Gastroesophageal sphincter (tissue), 4 donors: Measurements from ENCODE around the gene RBM33. TPM values are rescaled to one million over a fixed set of nuclear protein-coding genes. Genes with fewer than 3 reads are reported as not detected.

Source experiments
- ATAC-seq: fragments of 150-250 bp; one replicate; pipeline ENCODE4 v1.9.1; 2016; ENCODE audit warnings: mild to moderate bottlenecking, moderate library complexity
- H3K27ac ChIP-seq, 4 donors: fragments of 200-600 bp; sonication (generic) in 3 of 4; 1 replicate in 3 of 4; 2 replicates in 1 of 4; pipeline ENCODE4 v1.5.1; 2016 to 2019
- H3K27me3 ChIP-seq: fragments of 200-600 bp; sonication (generic); one replicate; pipeline ENCODE4 v1.5.1; 2019
- H3K36me3 ChIP-seq, 2 donors: fragments of 200-600 bp; sonication (generic); one replicate each; pipeline ENCODE4 v1.5.1; 2019; ENCODE audit warnings: control low read depth in 1 of 2
- H3K4me1 ChIP-seq, 3 donors: fragments of 200-600 bp; sonication (generic); 1 replicate in 2 of 3; 2 replicates in 1 of 3; pipeline ENCODE4 v1.5.1; 2016 to 2019; ENCODE audit warnings: control low read depth in 2 of 3
- H3K4me3 ChIP-seq, 2 donors: fragments of 200-600 bp; sonication (generic); one replicate each; pipeline ENCODE4 v1.5.1; 2019; ENCODE audit warnings: mild to moderate bottlenecking in 1 of 2, moderate library complexity in 1 of 2
- H3K9me3 ChIP-seq, 3 donors: fragments of 200-600 bp; sonication (generic); one replicate each; pipeline ENCODE4 v1.5.1; 2017 to 2019; ENCODE audit warnings: control low read depth in 2 of 3
- CTCF ChIP-seq, 4 experiments: fragments of 200-600 bp in 2 of 4; fragments of 450-650 bp in 2 of 4; sonication (generic) in 1 of 4; IDR thresholded peaks; one replicate each; pipeline ENCODE4 v1.5.1; 2017 to 2019; ENCODE audit warnings: antibody characterized with exemption in 4 of 4, mild to moderate bottlenecking in 2 of 4, moderate library complexity in 2 of 4
- EP300 ChIP-seq: sonication (generic); formaldehyde crosslinking; IDR thresholded peaks from one replicate; pipeline ENCODE4 v1.6.1; 2017; ENCODE audit warnings: antibody characterized with exemption, mild to moderate bottlenecking
- POLR2A ChIP-seq, 2 donors: fragments of 450-650 bp; IDR thresholded peaks; one replicate each; pipeline ENCODE4 v1.6.1; 2017; ENCODE audit warnings: antibody characterized with exemption in 2 of 2, mild to moderate bottlenecking in 2 of 2, moderate library complexity in 1 of 2
- POLR2AphosphoS5 ChIP-seq: sonication (generic); formaldehyde crosslinking; IDR thresholded peaks from one replicate; pipeline ENCODE4 v1.6.1; 2017; ENCODE audit warnings: antibody characterized with exemption
- WGBS, 2 donors: methylation state at CpG; one replicate each; pipeline ENCODE4 v1.1.5; 2018; ENCODE audit warnings: low coverage in 1 of 2; 5-methylcytosine and 5-hydroxymethylcytosine counted together
- total RNA-seq, 4 donors: library from RNA; depleted of rRNA; stranded (reverse); fragments of >200 nt; gene quantifications; one replicate each; pipeline ENCODE4 v1.1.0, GENCODE V29; 2016

The RBM33 gene
- total RNA-seq, 4 donors from 2014 or later: 25.2 to 67.4 (median 37.6) TPM

- peaks cover 0 to 84% (median 34%) of the 10 kb centered on the region in 3 donors for H3K4me1 ChIP-seq
- H3K4me3 ChIP-seq: peak overlapping the region in 1 of 2 donors; percentile 43
- peaks cover 100% of the 10 kb centered on the region for H3K27me3 ChIP-seq
- H3K27ac ChIP-seq: no peak overlapping the region
- no peaks in the 10 kb centered on the region for H3K36me3 ChIP-seq
- no peaks in the 10 kb centered on the region for H3K9me3 ChIP-seq
- 9 to 17% methylated on average over 2 to 15 of the region's 47 CpGs for WGBS, 2 donors
- TF ChIP-seq CTCF (IDR thresholded peaks at IDR 0.05) (no peak), POLR2A (IDR thresholded peaks at IDR 0.05) (no peak), POLR2AphosphoS5 (no peak), EP300 (no peak)
- no peak for ATAC-seq
Observed at GRCh38 chr7:155806096-155806871, 161.8 kb downstream of the RBM33 start.

GRCh38 chr7:155807065-155807671, 162.7 kb downstream of the RBM33 start:
- 21 to 31% methylated on average over 5 to 12 of the region's 19 CpGs for WGBS, 2 donors
- H3K27me3 ChIP-seq: peaks cover 100% of the 10 kb centered on the region
- no peaks in the 10 kb centered on the region for H3K36me3 ChIP-seq
- no peaks in the 10 kb centered on the region for H3K9me3 ChIP-seq
- no peak overlapping the region for H3K4me3 ChIP-seq
- no peak for ATAC-seq
- TF ChIP-seq CTCF (IDR thresholded peaks at IDR 0.05) (no peak), EP300 (no peak), POLR2AphosphoS5 (no peak), POLR2A (IDR thresholded peaks at IDR 0.05) (no peak)
- peaks cover 0 to 90% (median 34%) of the 10 kb centered on the region in 3 donors for H3K4me1 ChIP-seq
- no peak overlapping the region for H3K27ac ChIP-seq

GRCh38 chr7:155807789-155808548, 163.5 kb downstream of the RBM33 start:
- Histone ChIP-seq H3K27ac (no peak overlapping the region), H3K4me1 (peaks cover 0 to 89% (median 34%) of the 10 kb centered on the region in 3 donors), H3K36me3 (no peaks in the 10 kb centered on the region), H3K27me3 (peaks cover 100% of the 10 kb centered on the region), H3K9me3 (no peaks in the 10 kb centered on the region), H3K4me3 (peak overlapping the region in 1 of 2 donors; percentile 25)
- TF ChIP-seq POLR2AphosphoS5: no peak
- no peak for TF ChIP-seq EP300
- TF ChIP-seq CTCF (IDR thresholded peaks at IDR 0.05): no peak
- TF ChIP-seq POLR2A (IDR thresholded peaks at IDR 0.05): no peak
- 2 to 8% methylated on average over 9 to 14 of the region's 33 CpGs for WGBS, 2 donors
- no peak for ATAC-seq

GRCh38 chr7:155808549-155809331, 164.3 kb downstream of the RBM33 start:
- 1% methylated on average over 23 of the region's 64 CpGs; no CpG with 5 or more reads in 1 of the 2 donors for WGBS, 2 donors
- Histone ChIP-seq H3K27ac (no peak overlapping the region), H3K9me3 (no peaks in the 10 kb centered on the region), H3K4me3 (peak overlapping the region in 1 of 2 donors; percentile 25), H3K36me3 (no peaks in the 10 kb centered on the region), H3K27me3 (peaks cover 100% of the 10 kb centered on the region), H3K4me1 (peaks cover 0 to 82% (median 34%) of the 10 kb centered on the region in 3 donors)
- ATAC-seq: no peak
- no peak for TF ChIP-seq POLR2A (IDR thresholded peaks at IDR 0.05)
- no peak for TF ChIP-seq CTCF (IDR thresholded peaks at IDR 0.05)
